HEK293 (cell line): ENCODE results near the gene NAA20.

ENCODE experiments used
- CTCF ChIA-PET: fragments of 350-600 bp; formaldehyde crosslinking; extraction: SDS; loops from one replicate; lab custom pipeline; 2021; ENCODE audit warnings: antibody characterized with exemption; lab: Yijun Ruan, JAX
- POLR2A ChIA-PET: fragments of 300-600 bp; formaldehyde crosslinking; extraction: SDS; loops from one replicate; lab custom pipeline; 2020; ENCODE audit warnings: antibody characterized with exemption, inconsistent platforms; lab: Yijun Ruan, JAX
- H3K27ac ChIP-seq: fragments of 200-500 bp; sonication (Bioruptor generic); 2 replicates; pipeline ENCODE4 v1.5.1; 2014; ENCODE audit warnings: low read depth, low read length, control low read depth, inconsistent platforms; ENCODE audit errors: extremely low read depth
- H3K36me3 ChIP-seq, 2 experiments: fragments of 200-500 bp in 1 of 2; sonication (Bioruptor generic) in 1 of 2; 1 replicate in 1 of 2; 2 replicates in 1 of 2; pipeline ENCODE4 v1.5.1; 2014 to 2017; ENCODE audit warnings: inconsistent platforms in 2 of 2, low read length in 2 of 2; ENCODE audit not compliant: control insufficient read depth in 2 of 2, insufficient read depth in 1 of 2
- H3K4me1 ChIP-seq: fragments of 200-500 bp; sonication (Bioruptor generic); 2 replicates; pipeline ENCODE4 v1.5.1; 2014; ENCODE audit warnings: mild to moderate bottlenecking, low read length, inconsistent platforms; ENCODE audit not compliant: control insufficient read depth, insufficient read depth
- H3K4me3 ChIP-seq: 2 replicates; pipeline ENCODE4 v1.5.1; 2011; ENCODE audit warnings: low read depth, mild to moderate bottlenecking, control low read depth, low read length, moderate library complexity
- H3K9me3 ChIP-seq: fragments of 200-500 bp; sonication (Bioruptor generic); 2 replicates; pipeline ENCODE4 v1.5.1; 2014; ENCODE audit warnings: low read depth, low read length, inconsistent platforms; ENCODE audit not compliant: control insufficient read depth, insufficient read depth
- EGR2 ChIP-seq: fragments of 450-650 bp; formaldehyde crosslinking; IDR thresholded peaks from 2 replicates; pipeline ENCODE4 v1.5.1; 2016; ENCODE audit warnings: low read depth, missing biosample characterization, missing genetic modification characterization
- GLI4 ChIP-seq: fragments of 450-650 bp; formaldehyde crosslinking; IDR thresholded peaks from 2 replicates; pipeline ENCODE4 v1.5.1; 2016; ENCODE audit warnings: missing biosample characterization, missing genetic modification characterization
- GLIS1 ChIP-seq: fragments of 450-650 bp; formaldehyde crosslinking; IDR thresholded peaks from 2 replicates; pipeline ENCODE4 v1.5.1; 2016; ENCODE audit warnings: missing biosample characterization, missing genetic modification characterization
- IKZF3 ChIP-seq: fragments of 450-650 bp; IDR thresholded peaks from 2 replicates; pipeline ENCODE4 v1.5.0; 2018; ENCODE audit warnings: missing biosample characterization, mild to moderate bottlenecking, missing genetic modification characterization, moderate library complexity
- PATZ1 ChIP-seq: fragments of 450-650 bp; formaldehyde crosslinking; IDR thresholded peaks from 2 replicates; pipeline ENCODE4 v1.5.1; 2016; ENCODE audit warnings: missing biosample characterization, missing genetic modification characterization
- SP7 ChIP-seq: fragments of 450-650 bp; formaldehyde crosslinking; IDR thresholded peaks from 2 replicates; pipeline ENCODE4 v1.5.1; 2016; ENCODE audit warnings: missing biosample characterization, missing genetic modification characterization
- TRIM28 ChIP-seq: IDR thresholded peaks from 2 replicates; pipeline ENCODE4 v1.6.1; 2011; ENCODE audit warnings: low read length, control low read depth, borderline replicate concordance
- ZFHX2 ChIP-seq: fragments of 450-650 bp; formaldehyde crosslinking; conservative IDR thresholded peaks from 2 replicates; pipeline ENCODE4 v1.5.1; 2016; ENCODE audit warnings: missing biosample characterization, missing genetic modification characterization
- ZFP37 ChIP-seq: fragments of 450-650 bp; formaldehyde crosslinking; IDR thresholded peaks from 2 replicates; pipeline ENCODE4 v1.5.1; 2016; ENCODE audit warnings: missing biosample characterization, missing genetic modification characterization
- ZNF140 ChIP-seq: fragments of 450-650 bp; formaldehyde crosslinking; IDR thresholded peaks from 2 replicates; pipeline ENCODE4 v1.5.1; 2016; ENCODE audit warnings: missing biosample characterization, missing genetic modification characterization
- ZNF16 ChIP-seq: fragments of 450-650 bp; formaldehyde crosslinking; IDR thresholded peaks from 2 replicates; pipeline ENCODE4 v1.5.1; 2016; ENCODE audit warnings: low read depth, missing biosample characterization, missing genetic modification characterization
- ZNF211 ChIP-seq: fragments of 450-650 bp; formaldehyde crosslinking; IDR thresholded peaks from 2 replicates; pipeline ENCODE4 v1.5.1; 2016; ENCODE audit warnings: low read depth, missing biosample characterization, missing genetic modification characterization
- ZNF311 ChIP-seq: fragments of 450-650 bp; formaldehyde crosslinking; IDR thresholded peaks from 2 replicates; pipeline ENCODE4 v1.5.1; 2017; ENCODE audit warnings: missing biosample characterization, missing genetic modification characterization, borderline replicate concordance
- ZNF366 ChIP-seq: fragments of 450-650 bp; formaldehyde crosslinking; conservative IDR thresholded peaks from 2 replicates; pipeline ENCODE4 v1.5.1; 2016; ENCODE audit warnings: missing biosample characterization, missing genetic modification characterization
- ZNF521 ChIP-seq: fragments of 450-650 bp; formaldehyde crosslinking; IDR thresholded peaks from 2 replicates; pipeline ENCODE4 v1.5.1; 2017; ENCODE audit warnings: missing biosample characterization, mild to moderate bottlenecking, missing genetic modification characterization
- ZNF624 ChIP-seq: fragments of 450-650 bp; formaldehyde crosslinking; IDR thresholded peaks from 2 replicates; pipeline ENCODE4 v1.5.1; 2017; ENCODE audit warnings: missing biosample characterization, missing genetic modification characterization
- ZNF658 ChIP-seq: fragments of 450-650 bp; formaldehyde crosslinking; IDR thresholded peaks from 2 replicates; pipeline ENCODE4; 2016; ENCODE audit warnings: missing biosample characterization, missing genetic modification characterization
- ZNF660 ChIP-seq: fragments of 450-650 bp; IDR thresholded peaks from 2 replicates; pipeline ENCODE4 v1.5.1; 2018; ENCODE audit warnings: missing biosample characterization, mild to moderate bottlenecking, missing genetic modification characterization
- ZNF830 ChIP-seq: fragments of 450-650 bp; IDR thresholded peaks from 2 replicates; pipeline ENCODE4 v1.5.0; 2018; ENCODE audit warnings: missing biosample characterization, missing genetic modification characterization, low read depth, mild to moderate bottlenecking, moderate library complexity
- ZSCAN18 ChIP-seq: fragments of 450-650 bp; formaldehyde crosslinking; IDR thresholded peaks from 2 replicates; pipeline ENCODE4 v1.5.1; 2016; ENCODE audit warnings: missing biosample characterization, missing genetic modification characterization
- ZSCAN30 ChIP-seq: fragments of 450-650 bp; IDR thresholded peaks from 2 replicates; pipeline ENCODE4 v1.5.1; 2018; ENCODE audit warnings: missing biosample characterization, mild to moderate bottlenecking, missing genetic modification characterization, moderate library complexity
- TF ChIP-seq, protein P1 (sequence below): fragments of 450-650 bp; formaldehyde crosslinking; conservative IDR thresholded peaks from 2 replicates; pipeline ENCODE4 v1.5.1; 2016; ENCODE audit warnings: low read depth, missing biosample characterization, missing genetic modification characterization
- TF ChIP-seq, protein P2 (sequence below): fragments of 450-650 bp; formaldehyde crosslinking; IDR thresholded peaks from 2 replicates; pipeline ENCODE4 v1.5.1; 2016; ENCODE audit warnings: missing biosample characterization, missing genetic modification characterization

The NAA20 gene

GRCh38 chr20:20000211-20000968, 16.8 kb upstream of the NAA20 start:
- ChIA-PET CTCF (interaction anchor here (0.6 to 1.0 kb wide), 2 partner anchors 13 to 73 kb away, joined by 3 to 4 read pairs; no protein-coding TSS in a partner anchor), POLR2A (no interaction called here)
- no peak for TF ChIP-seq ZSCAN30 (tag by site-specific recombination)
- TF ChIP-seq GLIS1 (tag by site-specific recombination), result no peak
- TF ChIP-seq, protein P1, sequence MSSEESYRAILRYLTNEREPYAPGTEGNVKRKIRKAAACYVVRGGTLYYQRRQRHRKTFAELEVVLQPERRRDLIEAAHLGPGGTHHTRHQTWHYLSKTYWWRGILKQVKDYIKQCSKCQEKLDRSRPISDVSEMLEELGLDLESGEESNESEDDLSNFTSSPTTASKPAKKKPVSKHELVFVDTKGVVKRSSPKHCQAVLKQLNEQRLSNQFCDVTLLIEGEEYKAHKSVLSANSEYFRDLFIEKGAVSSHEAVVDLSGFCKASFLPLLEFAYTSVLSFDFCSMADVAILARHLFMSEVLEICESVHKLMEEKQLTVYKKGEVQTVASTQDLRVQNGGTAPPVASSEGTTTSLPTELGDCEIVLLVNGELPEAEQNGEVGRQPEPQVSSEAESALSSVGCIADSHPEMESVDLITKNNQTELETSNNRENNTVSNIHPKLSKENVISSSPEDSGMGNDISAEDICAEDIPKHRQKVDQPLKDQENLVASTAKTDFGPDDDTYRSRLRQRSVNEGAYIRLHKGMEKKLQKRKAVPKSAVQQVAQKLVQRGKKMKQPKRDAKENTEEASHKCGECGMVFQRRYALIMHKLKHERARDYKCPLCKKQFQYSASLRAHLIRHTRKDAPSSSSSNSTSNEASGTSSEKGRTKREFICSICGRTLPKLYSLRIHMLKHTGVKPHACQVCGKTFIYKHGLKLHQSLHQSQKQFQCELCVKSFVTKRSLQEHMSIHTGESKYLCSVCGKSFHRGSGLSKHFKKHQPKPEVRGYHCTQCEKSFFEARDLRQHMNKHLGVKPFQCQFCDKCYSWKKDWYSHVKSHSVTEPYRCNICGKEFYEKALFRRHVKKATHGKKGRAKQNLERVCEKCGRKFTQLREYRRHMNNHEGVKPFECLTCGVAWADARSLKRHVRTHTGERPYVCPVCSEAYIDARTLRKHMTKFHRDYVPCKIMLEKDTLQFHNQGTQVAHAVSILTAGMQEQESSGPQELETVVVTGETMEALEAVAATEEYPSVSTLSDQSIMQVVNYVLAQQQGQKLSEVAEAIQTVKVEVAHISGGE, result no peak
- no peak for TF ChIP-seq ZNF660 (tag by site-specific recombination)
- no peak for TF ChIP-seq ZNF658 (tag by site-specific recombination)
- Histone ChIP-seq H3K4me1 (peaks cover 23% of the 10 kb centered on the region), H3K36me3 (peaks cover 0 to 3% of the 10 kb centered on the region in 2 experiments; a peak in 1 of 3 replicates), H3K27ac (no peak overlapping the region), H3K4me3 (no peak overlapping the region), H3K9me3 (no peaks in the 10 kb centered on the region)

DNA sequence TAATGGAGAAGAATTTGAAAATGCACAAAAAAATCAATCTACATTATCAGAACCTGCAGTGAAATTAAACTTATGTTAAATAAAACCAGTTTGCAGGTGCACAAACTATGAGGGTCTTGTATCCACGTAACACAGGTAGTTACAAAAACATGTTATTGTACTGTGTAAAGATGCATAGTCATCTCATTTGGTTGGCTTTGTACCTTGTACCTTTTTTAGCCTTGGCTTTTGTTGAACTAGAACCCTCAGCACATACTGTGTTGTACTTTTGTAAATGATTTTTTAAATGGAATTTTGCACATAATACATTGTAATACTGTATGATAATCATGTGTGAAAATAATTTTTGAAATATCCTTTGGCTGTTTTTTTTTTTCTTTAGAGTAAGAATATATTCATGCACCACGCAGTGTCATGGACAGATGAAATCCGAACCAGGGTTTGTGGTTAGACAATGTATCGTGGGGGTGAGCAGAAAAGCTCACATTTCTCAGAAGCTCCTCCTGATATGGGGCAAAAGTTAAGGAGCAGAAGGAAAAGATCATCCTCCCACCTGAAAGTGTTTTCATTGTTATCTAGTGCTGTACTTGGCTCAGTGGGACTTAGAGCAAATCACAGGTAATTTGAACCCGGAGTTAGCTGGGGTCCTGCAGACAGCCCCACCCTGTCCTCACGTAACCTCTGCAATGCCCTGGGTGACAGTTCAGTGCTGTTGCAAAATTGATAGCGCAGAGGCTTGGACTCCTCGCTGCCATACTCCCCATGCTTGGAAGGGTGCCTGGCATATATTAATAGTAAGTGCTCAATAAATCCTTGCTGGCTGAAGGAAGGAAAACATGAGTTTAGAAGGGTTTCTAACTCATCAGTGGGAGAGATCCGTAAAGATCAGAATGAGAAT, 14.8 kb upstream of the NAA20 start:
- peaks cover 23% of the 10 kb centered on the region for H3K4me1 ChIP-seq
- CTCF ChIA-PET, result interaction anchor here (0.6 to 2.0 kb wide), 3 partner anchors 10 to 72 kb away, joined by 3 to 4 read pairs (median 3); partner anchors contain the start of gene NAA20
- peak overlapping the region; percentile 13; the same call in 1 of the 2 replicates for H3K27ac ChIP-seq
- peak; percentile 75 for TF ChIP-seq EGR2
- TF ChIP-seq ZFHX2 (tag by site-specific recombination), result peak; percentile 19; the same call in 1 of the 2 replicates
- TF ChIP-seq ZNF521, result no peak
- TF ChIP-seq SP7 (tag by site-specific recombination), result peak; percentile 87
- TF ChIP-seq ZNF366, result no peak
- no peak for TF ChIP-seq ZNF140 (tag by site-specific recombination)
- TF ChIP-seq ZNF624 (tag by site-specific recombination), result no peak
- TF ChIP-seq GLI4 (tag by site-specific recombination), result no peak
- TF ChIP-seq PATZ1 (tag by site-specific recombination), result peak; percentile 26; the same call in 1 of the 2 replicates
- TF ChIP-seq, protein P2, sequence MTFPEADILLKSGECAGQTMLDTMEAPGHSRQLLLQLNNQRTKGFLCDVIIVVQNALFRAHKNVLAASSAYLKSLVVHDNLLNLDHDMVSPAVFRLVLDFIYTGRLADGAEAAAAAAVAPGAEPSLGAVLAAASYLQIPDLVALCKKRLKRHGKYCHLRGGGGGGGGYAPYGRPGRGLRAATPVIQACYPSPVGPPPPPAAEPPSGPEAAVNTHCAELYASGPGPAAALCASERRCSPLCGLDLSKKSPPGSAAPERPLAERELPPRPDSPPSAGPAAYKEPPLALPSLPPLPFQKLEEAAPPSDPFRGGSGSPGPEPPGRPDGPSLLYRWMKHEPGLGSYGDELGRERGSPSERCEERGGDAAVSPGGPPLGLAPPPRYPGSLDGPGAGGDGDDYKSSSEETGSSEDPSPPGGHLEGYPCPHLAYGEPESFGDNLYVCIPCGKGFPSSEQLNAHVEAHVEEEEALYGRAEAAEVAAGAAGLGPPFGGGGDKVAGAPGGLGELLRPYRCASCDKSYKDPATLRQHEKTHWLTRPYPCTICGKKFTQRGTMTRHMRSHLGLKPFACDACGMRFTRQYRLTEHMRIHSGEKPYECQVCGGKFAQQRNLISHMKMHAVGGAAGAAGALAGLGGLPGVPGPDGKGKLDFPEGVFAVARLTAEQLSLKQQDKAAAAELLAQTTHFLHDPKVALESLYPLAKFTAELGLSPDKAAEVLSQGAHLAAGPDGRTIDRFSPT (tag by site-specific recombination), result no peak
- no peak for TF ChIP-seq ZNF211
- TF ChIP-seq ZNF16, result no peak
- no peak for TF ChIP-seq ZSCAN18
- TF ChIP-seq ZFP37 (tag by site-specific recombination), result no peak
- TF ChIP-seq TRIM28, result no peak
- no peak for TF ChIP-seq ZNF830
- peak; percentile 25; the same call in 1 of the 2 replicates for TF ChIP-seq IKZF3
- TF ChIP-seq ZNF311, result no peak

More for the DNA sequence above, 14.8 kb upstream of the NAA20 start:
- POLR2A ChIA-PET, result interaction anchor here (1.1 to 1.6 kb wide), 2 partner anchors 8 to 14 kb away, joined by 3 to 7 read pairs; partner anchors contain the start of gene NAA20
- Histone ChIP-seq H3K9me3 (no peaks in the 10 kb centered on the region), H3K4me3 (no peak overlapping the region), H3K36me3 (peaks cover 0 to 3% of the 10 kb centered on the region in 2 experiments; a peak in 1 of 3 replicates)
